Activated CD8-positive, alpha-beta T cell treated with anti-CD3 and anti-CD28 coated beads for 36 hours (primary cell): Measurements from ENCODE around the gene NCOA1. TPM values are rescaled to one million over a fixed set of nuclear protein-coding genes. Genes with fewer than 3 reads are reported as not detected.

ENCODE experiments used
- ATAC-seq: fragments of 200-7000 bp; cut with Tn5 transposase; one replicate; pipeline ENCODE4 v1.10.0; 2021; ENCODE audit warnings: mild to moderate bottlenecking, moderate library complexity
- CTCF ChIA-PET: fragments of 350-600 bp; sonication (Branson Sonifier 250); formaldehyde crosslinking; loops from one replicate; lab custom pipeline; 2021; ENCODE audit warnings: antibody characterized with exemption; lab: Charles Lee
- POLR2A ChIA-PET: fragments of 350-600 bp; sonication (Branson Sonifier 250); formaldehyde crosslinking; loops from one replicate; lab custom pipeline; 2021; ENCODE audit warnings: antibody characterized with exemption; lab: Charles Lee
- DNase-seq: peaks from one replicate; pipeline ENCODE4 v3.0.0-alpha.2; 2020
- H3K27ac Mint-ChIP-seq: one replicate; pipeline ENCODE4 v1.8.0; 2021; ENCODE audit warnings: mild to moderate bottlenecking, mixed read lengths
- H3K27me3 Mint-ChIP-seq: one replicate; pipeline ENCODE4 v1.8.0; 2021; ENCODE audit warnings: mixed read lengths
- H3K36me3 Mint-ChIP-seq: one replicate; pipeline ENCODE4 v1.8.0; 2021; ENCODE audit warnings: low read depth, mixed read lengths
- H3K4me1 Mint-ChIP-seq: one replicate; pipeline ENCODE4 v1.8.0; 2021; ENCODE audit warnings: low read depth, mixed read lengths
- H3K4me3 Mint-ChIP-seq: one replicate; pipeline ENCODE4 v1.8.0; 2021; ENCODE audit warnings: mild to moderate bottlenecking, moderate library complexity, mixed read lengths
- H3K9me3 Mint-ChIP-seq: one replicate; pipeline ENCODE4 v1.8.0; 2021; ENCODE audit warnings: mixed read lengths
- CTCF ChIP-seq: fragments of 200-600 bp; IDR thresholded peaks from one replicate; pipeline ENCODE4 v1.8.0; 2022; ENCODE audit warnings: antibody characterized with exemption, mild to moderate bottlenecking
- intact Hi-C: fragments of 100-400 bp; cut with micrococcal nuclease; formaldehyde crosslinking; loops from one replicate; pipeline ENCODE4 v1.10.0; 2022
- total RNA-seq, 2 experiments: library from RNA; stranded (reverse); gene quantifications; one replicate each; pipeline ENCODE4 v1.2.3, GENCODE V29; 2021

The NCOA1 gene
- total RNA-seq, 2 experiments from 2014 or later: 16.8 to 17.1 TPM

GRCh38 chr2:24628746-24629145 lies 137.7 kb downstream of the NCOA1 start:
- CTCF ChIA-PET: no interaction called here
- H3K9me3 Mint-ChIP-seq: no peaks in the 10 kb centered on the region
- DNase-seq (no peak), ATAC-seq (no peak)
- H3K36me3 Mint-ChIP-seq: no peaks in the 10 kb centered on the region
- POLR2A ChIA-PET: no interaction called here
- no peak overlapping the region for H3K27ac Mint-ChIP-seq
- intact Hi-C loops: no loop called here
- peaks cover 23% of the 10 kb centered on the region for H3K4me1 Mint-ChIP-seq
- TF ChIP-seq CTCF: no peak
- H3K4me3 Mint-ChIP-seq: no peak overlapping the region
- H3K27me3 Mint-ChIP-seq: no peaks in the 10 kb centered on the region

GRCh38 chr2:24632172-24632571 lies 141.1 kb downstream of the NCOA1 start:
- Mint-ChIP-seq H3K4me1 (peaks cover 8% of the 10 kb centered on the region), H3K27me3 (no peaks in the 10 kb centered on the region), H3K4me3 (no peak overlapping the region), H3K36me3 (no peaks in the 10 kb centered on the region), H3K9me3 (no peaks in the 10 kb centered on the region), H3K27ac (no peak overlapping the region)
- no peak for TF ChIP-seq CTCF
- DNase-seq (no peak), ATAC-seq (no peak)
- POLR2A ChIA-PET: no interaction called here
- intact Hi-C loops: no loop called here
- CTCF ChIA-PET: no interaction called here

- DNase-seq: no peak
- H3K27me3 Mint-ChIP-seq: no peaks in the 10 kb centered on the region
- peaks cover 2% of the 10 kb centered on the region for H3K9me3 Mint-ChIP-seq
- CTCF ChIA-PET: interaction anchor here (1.2 kb wide), 1 partner anchor 29 kb away, joined by 3 read pairs; no protein-coding TSS in a partner anchor
- peaks cover 6% of the 10 kb centered on the region for H3K4me1 Mint-ChIP-seq
- ATAC-seq: no peak
- no peak overlapping the region for H3K27ac Mint-ChIP-seq
- H3K36me3 Mint-ChIP-seq: peaks cover 7% of the 10 kb centered on the region
- intact Hi-C loops: no loop called here
- no peak overlapping the region for H3K4me3 Mint-ChIP-seq
- POLR2A ChIA-PET: interaction anchor here (0.9 kb wide), 1 partner anchor 9 kb away, joined by 3 read pairs; no protein-coding TSS in a partner anchor
- no peak for TF ChIP-seq CTCF
Measured at GRCh38 chr2:24635181-24635580, 144.1 kb downstream of the NCOA1 start.

GRCh38 chr2:24638568-24638967 lies 147.5 kb downstream of the NCOA1 start:
- intact Hi-C loops: no loop called here
- DNase-seq: no peak
- H3K4me1 Mint-ChIP-seq: peaks cover 15% of the 10 kb centered on the region
- no peak for TF ChIP-seq CTCF
- no peak overlapping the region for H3K4me3 Mint-ChIP-seq
- ChIA-PET CTCF (no interaction called here), POLR2A (no interaction called here)
- peaks cover 2% of the 10 kb centered on the region for H3K9me3 Mint-ChIP-seq
- peaks cover 7% of the 10 kb centered on the region for H3K36me3 Mint-ChIP-seq
- no peaks in the 10 kb centered on the region for H3K27me3 Mint-ChIP-seq
- no peak for ATAC-seq
- H3K27ac Mint-ChIP-seq: no peak overlapping the region

GRCh38 chr2:24642351-24642750 lies 151.3 kb downstream of the NCOA1 start:
- no peak for TF ChIP-seq CTCF
- Mint-ChIP-seq H3K27me3 (no peaks in the 10 kb centered on the region), H3K27ac (no peak overlapping the region), H3K9me3 (peaks cover 2% of the 10 kb centered on the region), H3K36me3 (peaks cover 11% of the 10 kb centered on the region), H3K4me3 (no peak overlapping the region), H3K4me1 (peaks cover 15% of the 10 kb centered on the region)
- POLR2A ChIA-PET: no interaction called here
- ATAC-seq (no peak), DNase-seq (no peak)
- CTCF ChIA-PET: interaction anchor here (1.3 kb wide), 1 partner anchor 17 kb away, joined by 3 read pairs; no protein-coding TSS in a partner anchor
- intact Hi-C loops: no loop called here
